K562 (cell line): ENCODE measurements around the gene RUNX3. TPM values are rescaled to one million over a fixed set of nuclear protein-coding genes. Genes with fewer than 3 reads are reported as not detected.

Experiments
- ATAC-seq: fragments of 200-7000 bp; cut with Tn5 transposase; 3 replicates; pipeline ENCODE4 v1.9.1; 2020; ENCODE audit warnings: moderate library complexity
- BruUV-seq: library from RNA; stranded (reverse); fragments of 400-500 nt; replicated peaks from 2 replicates; lab custom pipeline; 2021; lab: Mats Ljungman, UMichigan
- CTCF ChIA-PET: fragments of 300-600 bp; formaldehyde crosslinking; extraction: SDS; loops from one replicate; lab custom pipeline; 2021; ENCODE audit warnings: low intra/inter-chr PET ratio; lab: Yijun Ruan, JAX
- POLR2A ChIA-PET: fragments of 300-600, 350-650 bp; sonication (Branson Sonifier 250); formaldehyde crosslinking; extraction: SDS; loops from one replicate; lab custom pipeline; 2021; ENCODE audit warnings: antibody characterized with exemption, inconsistent platforms; lab: Yijun Ruan, JAX
- DNase-seq, 4 experiments: peaks; one replicate each; pipeline versions ENCODE4 v3.0.0 to v3.0.0-alpha.2; 2011 to 2018; ENCODE audit warnings: low spot score in 3 of 4, mixed read lengths in 3 of 4; ENCODE audit errors: extremely low read depth in 1 of 4
- FAIRE-seq: peaks from 2 replicates; lab custom pipeline; 2011; peaks lifted over from hg19 to GRCh38; lab: Jason Lieb, UNC
- H2AFZ ChIP-seq: 2 replicates; pipeline ENCODE4 v1.6.0; 2011; ENCODE audit warnings: low read depth, low read length, control low read depth, inconsistent platforms
- H3K27ac ChIP-seq: fragments of 200-600 bp; 3 replicates; pipeline ENCODE4 v1.8.0; 2011; ENCODE audit warnings: low read depth, mild to moderate bottlenecking, control low read depth, inconsistent platforms, low read length, moderate library complexity, mixed read lengths; ENCODE audit errors: extremely low read depth
- H3K27me3 ChIP-seq, 2 experiments: fragments of 300-600 bp in 1 of 2; 2 replicates in 1 of 2; 3 replicates in 1 of 2; pipeline versions ENCODE4 v1.6.0 to v1.8.0; 2011; ENCODE audit warnings: inconsistent platforms in 2 of 2, low read length in 2 of 2, mild to moderate bottlenecking in 1 of 2, mixed read lengths in 1 of 2, moderate library complexity in 1 of 2; ENCODE audit not compliant: control insufficient read depth in 2 of 2, insufficient read depth in 2 of 2
- H3K36me3 ChIP-seq: fragments of 300-600 bp; 3 replicates; pipeline ENCODE4 v1.8.0; 2011; ENCODE audit warnings: mild to moderate bottlenecking, low read length, inconsistent platforms; ENCODE audit not compliant: control insufficient read depth, insufficient read depth
- H3K4me1 ChIP-seq, 2 experiments: fragments of 200-600 bp in 1 of 2; replicated peaks in 1 of 2; 2 replicates in 1 of 2; 3 replicates in 1 of 2; pipeline versions ENCODE4 v1.5.1 to v1.8.0; 2011; ENCODE audit warnings: inconsistent platforms in 2 of 2, low read length in 2 of 2, mild to moderate bottlenecking in 1 of 2, mixed read lengths in 1 of 2, moderate library complexity in 1 of 2; ENCODE audit not compliant: control insufficient read depth in 2 of 2, insufficient read depth in 2 of 2
- H3K4me2 ChIP-seq: 2 replicates; pipeline ENCODE4 v1.6.1; 2011; ENCODE audit warnings: low read length, control low read depth, inconsistent platforms, mixed read lengths; ENCODE audit not compliant: insufficient read depth
- H3K4me3 ChIP-seq: fragments of 200-600 bp; sonication (generic), shearing (Covaris generic); 2 replicates; pipeline ENCODE4 v1.5.1; 2016; ENCODE audit warnings: control low read depth, inconsistent platforms
- H3K79me2 ChIP-seq: fragments of 200-600 bp; 3 replicates; pipeline ENCODE4 v1.8.0; 2011; ENCODE audit warnings: low read length, inconsistent platforms; ENCODE audit not compliant: control insufficient read depth, insufficient read depth
- H3K9ac ChIP-seq, 2 experiments: 2 replicates each; pipeline versions ENCODE4 v1.6.0 to v1.6.1; 2011; ENCODE audit warnings: low read depth in 2 of 2, low read length in 2 of 2, control low read depth in 1 of 2, inconsistent platforms in 1 of 2, mild to moderate bottlenecking in 1 of 2, mixed read lengths in 1 of 2; ENCODE audit not compliant: insufficient read depth in 1 of 2
- H3K9me1 ChIP-seq: one replicate; pipeline ENCODE4 v1.6.0; 2011; ENCODE audit warnings: inconsistent platforms, mild to moderate bottlenecking, low read length, moderate library complexity; ENCODE audit not compliant: control insufficient read depth, insufficient read depth
- H3K9me3 ChIP-seq: replicated peaks from 2 replicates; pipeline ENCODE4 v1.5.1; 2011; ENCODE audit warnings: low read depth, low read length, inconsistent platforms; ENCODE audit not compliant: control insufficient read depth, insufficient read depth
- H4K20me1 ChIP-seq: replicated peaks from 2 replicates; pipeline ENCODE4 v1.6.1; 2011; ENCODE audit warnings: low read length, inconsistent platforms, mixed read lengths; ENCODE audit not compliant: control insufficient read depth, insufficient read depth
- ARID4B ChIP-seq: sonication (generic); formaldehyde crosslinking; IDR thresholded peaks from 2 replicates; pipeline ENCODE4 v1.8.0; 2022; ENCODE audit warnings: mild to moderate bottlenecking, missing genetic modification reagents
- GATAD2A ChIP-seq: fragments of 450-650 bp; IDR thresholded peaks from 2 replicates; pipeline ENCODE4 v1.6.1; 2017
- GTF2A2 ChIP-seq: IDR thresholded peaks from 2 replicates; pipeline ENCODE4 v1.6.1; 2016; ENCODE audit warnings: mild to moderate bottlenecking, missing genetic modification characterization, missing compliant biosample characterization
- HMG20A ChIP-seq: fragments of 450-650 bp; formaldehyde crosslinking; conservative IDR thresholded peaks from 2 replicates; pipeline ENCODE4 v1.4.0; 2020; ENCODE audit warnings: mild to moderate bottlenecking, mixed read lengths
- NR1H2 ChIP-seq: sonication (generic); formaldehyde crosslinking; IDR thresholded peaks from 2 replicates; pipeline ENCODE4 v1.4.0; 2020; ENCODE audit warnings: mild to moderate bottlenecking, missing genetic modification reagents
- SIRT6 ChIP-seq: IDR thresholded peaks from one replicate; pipeline ENCODE4 v1.6.1; 2012; ENCODE audit warnings: low read depth, mild to moderate bottlenecking, control low read depth, inconsistent platforms, low read length, moderate library complexity
- WGBS: fragments of 100-300 bp; shearing (Covaris generic); methylation state at CpG from one replicate; pipeline ENCODE4 v1.1.6; 2016; ENCODE audit warnings: low coverage, mixed read lengths; ENCODE audit not compliant: insufficient coverage; ENCODE audit errors: missing lambda C conversion rate; 5-methylcytosine and 5-hydroxymethylcytosine counted together
- in situ Hi-C: fragments of 300-500 bp; cut with MboI; formaldehyde crosslinking; loops from 4 replicates; pipeline ENCODE4 v1.15.0; 2018; ENCODE audit warnings: inconsistent platforms, mixed read lengths
- intact Hi-C: fragments of 100-400 bp; cut with micrococcal nuclease; formaldehyde crosslinking; loops from 2 replicates; pipeline ENCODE4 v1.14.2; 2022
- polyA plus RNA-seq, 8 experiments: library from polyadenylated mRNA; depleted of rRNA in 4 of 8; stranded (reverse) in 5 of 8; unstranded in 3 of 8; fragments of >200 nt; fragmentation: Nextera tagmentation in 2 of 8; fragmentation: Illumina TruSeq in 1 of 8; extraction: Ambion mirVana in 2 of 8; extraction: Trizol in 1 of 8; gene quantifications; 2 replicates each; pipeline versions ENCODE4 v1.2.1 to v1.2.3, GENCODE V29; 2011 to 2014; ENCODE audit warnings: inconsistent platforms in 1 of 8, missing spikeins in 1 of 8
- total RNA-seq, 7 experiments: library from RNA; depleted of rRNA in 6 of 7; stranded (reverse); fragments of >200 nt in 6 of 7; fragmentation: Illumina TruSeq in 2 of 7; extraction: Trizol in 2 of 7; gene quantifications; 2 replicates each; pipeline versions ENCODE4 v1.2.1 to v1.2.3, GENCODE V29; 2011 to 2021; ENCODE audit warnings: low replicate concordance in 1 of 7
- TF ChIP-seq, protein P1 (sequence below): sonication (generic); formaldehyde crosslinking; IDR thresholded peaks from 2 replicates; pipeline ENCODE4 v1.8.1; 2023; ENCODE audit warnings: mild to moderate bottlenecking, missing genetic modification reagents

The RUNX3 gene
- total and polyA plus RNA-seq, 9 of the 15 experiments (the other 6 are each of a cell fraction or from before 2014, with no cell fraction given) = 0.01 to 0.64 (median 0.09) TPM

DNA sequence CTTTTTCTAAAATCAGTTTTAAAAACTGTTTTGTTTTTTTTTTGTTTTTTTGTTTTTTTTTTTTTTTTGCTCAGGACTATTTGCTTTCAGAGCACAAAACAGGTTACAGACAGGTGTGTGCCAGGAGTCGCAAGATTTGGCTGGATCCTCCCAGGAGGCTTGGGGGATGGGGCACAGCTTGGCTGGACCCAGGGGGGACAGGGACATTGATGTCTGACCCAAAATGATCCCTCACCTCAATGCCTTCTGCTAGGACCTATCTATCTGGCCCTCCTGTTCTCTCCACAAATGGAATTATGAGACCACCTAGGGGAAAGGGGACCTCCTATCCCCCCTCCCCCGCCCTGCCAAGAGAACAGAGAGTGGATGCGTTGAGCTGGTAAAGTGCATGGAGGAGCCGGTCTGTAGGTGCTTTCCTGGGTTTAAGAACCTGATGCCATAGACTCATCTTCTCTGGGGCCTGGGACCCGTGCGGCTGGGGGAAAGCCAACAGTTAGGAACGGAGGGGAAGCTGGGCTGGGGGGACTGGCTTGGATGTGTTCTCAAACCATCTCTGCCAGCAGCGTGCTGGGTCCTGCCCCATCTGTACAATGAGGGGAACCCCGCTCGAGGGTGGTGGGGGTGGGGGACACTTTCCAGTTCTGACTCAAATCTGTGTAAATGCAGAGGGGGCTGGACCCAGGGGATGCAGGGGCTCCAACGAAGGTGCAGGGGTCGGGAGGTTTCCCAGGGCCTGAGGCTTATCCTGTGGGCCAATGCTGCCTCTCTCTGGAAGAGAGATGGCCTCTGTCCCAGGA is 28.9 kb downstream of the RUNX3 start:
- peaks cover 42 to 88% of the 10 kb centered on the region in 2 experiments; a peak in 4 of 5 replicates for H3K27me3 ChIP-seq
- FAIRE-seq = no peak

GRCh38 chr1:24900486-24900849 is 29.6 kb downstream of the RUNX3 start:
- POLR2A ChIA-PET = interaction anchor here (0.9 to 1.1 kb wide), 2 partner anchors 14 to 20 kb away, joined by 3 read pairs; no protein-coding TSS in a partner anchor
- CTCF ChIA-PET = no interaction called here
- FAIRE-seq (no peak), ATAC-seq (no peak), DNase-seq (no peak)
- Histone ChIP-seq H3K4me1 (peaks cover 0 to 17% of the 10 kb centered on the region in 2 experiments; a peak in 1 of 5 replicates), H3K9ac (no peak overlapping the region), H3K27me3 (peaks cover 43 to 94% of the 10 kb centered on the region in 2 experiments; a peak in 4 of 5 replicates), H3K9me3 (no peaks in the 10 kb centered on the region), H3K36me3 (no peaks in the 10 kb centered on the region), H3K9me1 (no peaks in the 10 kb centered on the region), H4K20me1 (peaks cover 24% of the 10 kb centered on the region; the same call in 1 of the 2 replicates), H3K79me2 (no peaks in the 10 kb centered on the region), H3K27ac (no peak overlapping the region), H3K4me3 (no peak overlapping the region), H2AFZ (no peak overlapping the region), H3K4me2 (no peak overlapping the region)
- in situ Hi-C loops = no loop called here
- no peak for TF ChIP-seq HMG20A (CRISPR knock-in tag)
- TF ChIP-seq ARID4B (CRISPR knock-in tag) = no peak
- TF ChIP-seq SIRT6 = no peak
- TF ChIP-seq, protein P1, sequence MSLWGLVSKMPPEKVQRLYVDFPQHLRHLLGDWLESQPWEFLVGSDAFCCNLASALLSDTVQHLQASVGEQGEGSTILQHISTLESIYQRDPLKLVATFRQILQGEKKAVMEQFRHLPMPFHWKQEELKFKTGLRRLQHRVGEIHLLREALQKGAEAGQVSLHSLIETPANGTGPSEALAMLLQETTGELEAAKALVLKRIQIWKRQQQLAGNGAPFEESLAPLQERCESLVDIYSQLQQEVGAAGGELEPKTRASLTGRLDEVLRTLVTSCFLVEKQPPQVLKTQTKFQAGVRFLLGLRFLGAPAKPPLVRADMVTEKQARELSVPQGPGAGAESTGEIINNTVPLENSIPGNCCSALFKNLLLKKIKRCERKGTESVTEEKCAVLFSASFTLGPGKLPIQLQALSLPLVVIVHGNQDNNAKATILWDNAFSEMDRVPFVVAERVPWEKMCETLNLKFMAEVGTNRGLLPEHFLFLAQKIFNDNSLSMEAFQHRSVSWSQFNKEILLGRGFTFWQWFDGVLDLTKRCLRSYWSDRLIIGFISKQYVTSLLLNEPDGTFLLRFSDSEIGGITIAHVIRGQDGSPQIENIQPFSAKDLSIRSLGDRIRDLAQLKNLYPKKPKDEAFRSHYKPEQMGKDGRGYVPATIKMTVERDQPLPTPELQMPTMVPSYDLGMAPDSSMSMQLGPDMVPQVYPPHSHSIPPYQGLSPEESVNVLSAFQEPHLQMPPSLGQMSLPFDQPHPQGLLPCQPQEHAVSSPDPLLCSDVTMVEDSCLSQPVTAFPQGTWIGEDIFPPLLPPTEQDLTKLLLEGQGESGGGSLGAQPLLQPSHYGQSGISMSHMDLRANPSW (CRISPR knock-in tag) = no peak
- no peak for TF ChIP-seq NR1H2 (CRISPR knock-in tag)
- TF ChIP-seq GATAD2A = no peak
- intact Hi-C loops = no loop called here
- 1% methylated on average over 9 of the region's 9 CpGs for WGBS
- no TSS peak for BruUV-seq

More for the DNA sequence above, 28.9 kb downstream of the RUNX3 start:
- Histone ChIP-seq H3K79me2 (no peaks in the 10 kb centered on the region), H3K4me2 (no peak overlapping the region), H4K20me1 (peaks cover 22% of the 10 kb centered on the region; the same call in 1 of the 2 replicates), H3K27ac (no peak overlapping the region), H3K9ac (no peak overlapping the region), H3K4me1 (peaks cover 0 to 22% of the 10 kb centered on the region in 2 experiments; a peak in 1 of 5 replicates), H3K4me3 (no peak overlapping the region), H2AFZ (no peak overlapping the region), H3K9me1 (no peaks in the 10 kb centered on the region), H3K9me3 (no peaks in the 10 kb centered on the region), H3K36me3 (no peaks in the 10 kb centered on the region)
- no TSS peak for BruUV-seq
- CTCF ChIA-PET = no interaction called here
- no peak for TF ChIP-seq GTF2A2 (tag)
- no peak for ATAC-seq
- 2% methylated on average over 11 of the region's 12 CpGs for WGBS
- DNase-seq = no peak
- POLR2A ChIA-PET = interaction anchor here (0.6 to 1.1 kb wide), 6 partner anchors 9 to 275 kb away, joined by 3 to 5 read pairs (median 3); no protein-coding TSS in a partner anchor
- intact Hi-C loops = no loop called here
- in situ Hi-C loops = no loop called here
